ENCODE results near the gene TEX26.

GRCh38 chr13:31007417-31007816 lies 75.0 kb downstream of the TEX26 start:
- TF ChIP-seq, protein P1, sequence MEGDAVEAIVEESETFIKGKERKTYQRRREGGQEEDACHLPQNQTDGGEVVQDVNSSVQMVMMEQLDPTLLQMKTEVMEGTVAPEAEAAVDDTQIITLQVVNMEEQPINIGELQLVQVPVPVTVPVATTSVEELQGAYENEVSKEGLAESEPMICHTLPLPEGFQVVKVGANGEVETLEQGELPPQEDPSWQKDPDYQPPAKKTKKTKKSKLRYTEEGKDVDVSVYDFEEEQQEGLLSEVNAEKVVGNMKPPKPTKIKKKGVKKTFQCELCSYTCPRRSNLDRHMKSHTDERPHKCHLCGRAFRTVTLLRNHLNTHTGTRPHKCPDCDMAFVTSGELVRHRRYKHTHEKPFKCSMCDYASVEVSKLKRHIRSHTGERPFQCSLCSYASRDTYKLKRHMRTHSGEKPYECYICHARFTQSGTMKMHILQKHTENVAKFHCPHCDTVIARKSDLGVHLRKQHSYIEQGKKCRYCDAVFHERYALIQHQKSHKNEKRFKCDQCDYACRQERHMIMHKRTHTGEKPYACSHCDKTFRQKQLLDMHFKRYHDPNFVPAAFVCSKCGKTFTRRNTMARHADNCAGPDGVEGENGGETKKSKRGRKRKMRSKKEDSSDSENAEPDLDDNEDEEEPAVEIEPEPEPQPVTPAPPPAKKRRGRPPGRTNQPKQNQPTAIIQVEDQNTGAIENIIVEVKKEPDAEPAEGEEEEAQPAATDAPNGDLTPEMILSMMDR (IDR thresholded peaks at IDR 0.05) = no peak
- TF ChIP-seq POLR2A (IDR thresholded peaks at IDR 0.05) = no peak

Measured in adrenal gland (tissue), 5 donors.